ENCODE measurements around the gene CRHBP.

CRHBP gene

DNA sequence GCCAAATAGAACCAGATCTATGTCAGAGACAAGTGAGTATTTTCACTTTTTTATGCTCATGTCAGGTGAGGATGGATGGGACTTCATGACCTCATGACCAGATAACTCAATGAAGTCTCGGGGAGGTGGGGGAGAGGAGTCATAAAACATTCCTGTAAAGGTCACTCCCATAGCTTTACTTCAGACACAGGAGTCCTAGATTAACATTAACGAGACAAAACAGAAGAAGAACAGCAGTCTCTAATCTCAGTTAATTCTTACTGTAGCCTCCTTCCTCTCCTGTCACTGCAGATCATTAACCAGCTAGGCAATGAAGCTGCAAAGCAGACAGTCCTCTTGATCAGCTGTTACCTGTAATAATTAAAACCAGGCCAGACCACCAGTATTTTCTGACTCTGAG is 11.2 kb downstream of the CRHBP start:
- TF ChIP-seq, protein P1, sequence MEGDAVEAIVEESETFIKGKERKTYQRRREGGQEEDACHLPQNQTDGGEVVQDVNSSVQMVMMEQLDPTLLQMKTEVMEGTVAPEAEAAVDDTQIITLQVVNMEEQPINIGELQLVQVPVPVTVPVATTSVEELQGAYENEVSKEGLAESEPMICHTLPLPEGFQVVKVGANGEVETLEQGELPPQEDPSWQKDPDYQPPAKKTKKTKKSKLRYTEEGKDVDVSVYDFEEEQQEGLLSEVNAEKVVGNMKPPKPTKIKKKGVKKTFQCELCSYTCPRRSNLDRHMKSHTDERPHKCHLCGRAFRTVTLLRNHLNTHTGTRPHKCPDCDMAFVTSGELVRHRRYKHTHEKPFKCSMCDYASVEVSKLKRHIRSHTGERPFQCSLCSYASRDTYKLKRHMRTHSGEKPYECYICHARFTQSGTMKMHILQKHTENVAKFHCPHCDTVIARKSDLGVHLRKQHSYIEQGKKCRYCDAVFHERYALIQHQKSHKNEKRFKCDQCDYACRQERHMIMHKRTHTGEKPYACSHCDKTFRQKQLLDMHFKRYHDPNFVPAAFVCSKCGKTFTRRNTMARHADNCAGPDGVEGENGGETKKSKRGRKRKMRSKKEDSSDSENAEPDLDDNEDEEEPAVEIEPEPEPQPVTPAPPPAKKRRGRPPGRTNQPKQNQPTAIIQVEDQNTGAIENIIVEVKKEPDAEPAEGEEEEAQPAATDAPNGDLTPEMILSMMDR (IDR thresholded peaks at IDR 0.05; ENCODE audit: extremely low read depth, missing control alignments), result no peak

DNA sequence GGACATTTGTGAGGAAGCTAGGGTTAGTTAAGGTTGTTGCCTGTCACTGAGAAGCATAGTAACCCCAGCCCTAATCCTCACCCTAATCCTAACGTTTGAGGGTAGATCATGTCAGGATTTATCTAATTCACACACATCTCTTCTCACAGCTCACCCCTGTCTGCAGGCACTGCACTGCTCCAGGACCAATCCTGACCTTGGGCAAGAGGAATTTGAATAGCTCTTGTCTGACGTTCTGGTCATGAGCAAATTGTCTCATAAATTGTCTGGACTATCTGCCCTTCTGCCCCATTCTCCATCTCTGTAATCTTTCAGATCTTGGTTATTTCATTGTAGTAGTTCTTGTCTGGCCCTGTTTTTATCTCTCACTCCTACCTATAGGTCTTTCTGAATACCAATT is 18.7 kb downstream of the CRHBP start:
- TF ChIP-seq, protein P1 (IDR thresholded peaks at IDR 0.05; ENCODE audit: extremely low read depth, missing control alignments), result no peak
- no peak for DNase-seq (ENCODE audit: low spot score)

More for the DNA sequence above, 11.2 kb downstream of the CRHBP start:
- DNase-seq (ENCODE audit: low spot score), result no peak

DNA sequence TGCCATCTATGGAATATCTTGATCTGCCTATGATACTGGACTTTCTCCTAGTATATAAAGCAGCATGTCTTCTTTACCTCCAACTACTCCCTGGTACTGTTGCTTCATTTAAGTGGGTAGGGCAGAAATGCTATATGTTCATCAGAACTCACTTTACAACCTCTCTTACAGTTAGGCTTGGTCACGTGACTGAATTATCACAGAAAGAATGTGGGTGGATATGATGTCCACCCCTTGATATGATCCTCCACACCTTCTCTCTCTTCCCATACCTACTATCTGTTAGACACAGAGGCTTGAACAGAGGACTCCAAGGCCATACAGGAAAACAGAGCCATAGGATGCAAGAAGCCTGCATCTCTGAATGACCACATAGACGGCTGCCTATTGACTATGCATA is 19.8 kb downstream of the CRHBP start:
- DNase-seq (ENCODE audit: low spot score), result no peak
- TF ChIP-seq, protein P1 (IDR thresholded peaks at IDR 0.05; ENCODE audit: extremely low read depth, missing control alignments), result no peak

DNA sequence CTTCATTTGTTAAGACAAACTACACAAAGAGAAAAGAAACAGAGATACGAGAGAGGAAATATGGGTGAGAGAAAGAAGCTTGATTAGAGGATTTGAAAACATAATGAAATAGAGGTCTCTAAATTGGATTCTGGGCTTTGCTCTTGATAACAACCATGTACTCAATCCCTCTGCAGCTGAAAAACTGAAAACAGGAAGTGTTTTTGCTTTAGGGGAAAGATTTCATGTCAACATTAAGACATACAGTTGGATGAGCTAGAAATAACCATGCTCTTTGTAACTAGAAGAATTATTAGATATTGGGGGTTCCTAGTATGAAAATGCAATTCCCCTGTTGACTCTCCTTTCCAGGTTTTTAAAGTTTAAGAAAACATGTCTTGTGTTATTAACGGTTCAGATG is 21.9 kb downstream of the CRHBP start:
- DNase-seq (ENCODE audit: low spot score), result no peak
- TF ChIP-seq, protein P1 (IDR thresholded peaks at IDR 0.05; ENCODE audit: extremely low read depth, missing control alignments), result no peak

DNA sequence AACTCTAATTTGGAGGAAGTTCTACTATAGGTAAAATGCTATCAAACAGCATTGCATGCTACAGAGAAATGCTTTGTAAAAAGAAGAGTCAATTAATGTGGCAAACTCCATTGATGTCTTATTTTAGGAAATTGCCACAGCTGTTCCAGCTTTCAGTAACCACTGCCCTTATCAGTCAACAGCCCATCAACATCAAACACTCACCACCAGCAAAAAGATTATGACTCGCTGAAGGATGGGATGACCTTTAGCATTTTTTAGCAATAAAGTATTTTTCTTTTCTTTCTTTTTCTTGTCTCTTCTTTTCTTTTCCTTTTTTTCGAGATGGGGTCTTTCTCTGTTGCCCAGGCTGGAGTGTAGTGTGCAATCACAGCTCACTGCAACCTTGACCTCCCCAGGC is 26.0 kb downstream of the CRHBP start:
- TF ChIP-seq, protein P1 (IDR thresholded peaks at IDR 0.05; ENCODE audit: extremely low read depth, missing control alignments), result no peak
- DNase-seq (ENCODE audit: low spot score), result no peak

DNA sequence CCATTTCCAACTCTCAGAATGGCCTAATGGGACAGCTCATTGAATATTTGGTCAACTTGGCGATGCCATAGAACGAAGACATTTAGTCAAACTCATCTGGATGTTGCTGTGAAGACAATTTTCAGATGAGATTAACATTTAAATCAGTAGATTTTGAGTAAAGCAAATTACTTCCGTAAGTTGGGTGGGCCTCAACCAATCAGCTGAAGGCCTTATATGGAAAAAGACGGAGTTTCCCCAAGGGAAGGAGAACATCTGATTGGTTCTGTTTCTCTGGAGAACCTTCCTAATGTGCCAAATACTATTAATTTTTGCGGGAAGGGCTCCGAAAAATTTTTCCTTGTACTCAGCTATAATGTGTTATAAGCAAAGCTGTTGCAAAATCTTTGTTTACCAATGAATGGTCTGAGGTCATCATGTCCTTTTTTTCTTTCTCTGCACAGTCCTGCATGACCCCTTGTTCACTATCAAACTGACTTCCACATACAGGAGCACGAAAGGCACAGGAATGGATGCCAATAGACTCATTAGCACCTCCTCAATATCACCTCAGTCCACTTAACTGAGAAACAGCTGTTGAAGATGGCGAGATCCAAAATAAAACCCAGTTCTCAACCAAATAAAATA is 27.8 kb downstream of the CRHBP start:
- no peak for DNase-seq (ENCODE audit: low spot score)
- TF ChIP-seq, protein P1 (IDR thresholded peaks at IDR 0.05; ENCODE audit: extremely low read depth, missing control alignments), result no peak

DNA sequence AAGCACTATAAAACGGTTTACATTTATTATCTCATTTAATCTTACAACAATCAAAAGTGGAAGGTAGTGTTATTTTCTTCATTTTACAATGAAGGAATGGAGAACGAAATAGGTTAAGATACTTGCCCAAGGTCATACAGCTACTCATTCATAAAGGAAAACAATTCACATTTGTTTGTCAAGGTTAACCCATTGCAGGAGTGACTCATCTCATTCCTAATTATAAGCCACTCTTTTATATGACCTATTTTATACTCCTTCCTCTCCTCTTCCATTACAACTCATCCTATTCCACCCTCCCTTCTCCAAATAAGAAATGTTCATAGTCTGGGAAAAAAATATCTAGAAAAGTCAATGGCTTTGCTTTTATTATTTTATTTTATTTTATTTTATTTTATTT is 29.6 kb downstream of the CRHBP start:
- DNase-seq (ENCODE audit: low spot score), result no peak
- TF ChIP-seq, protein P1 (IDR thresholded peaks at IDR 0.05; ENCODE audit: extremely low read depth, missing control alignments), result no peak

All from GM20000 (cell line).